Activated B cell treated with CpG ODN at 0.5 μM for 24 hours (primary cell): ENCODE results near the gene TBC1D1. TPM values are rescaled to one million over a fixed set of nuclear protein-coding genes. Genes with fewer than 3 reads are reported as not detected.

Experiments used
- ATAC-seq: fragments of 200-7000 bp; cut with Tn5 transposase; one replicate; pipeline ENCODE4 v1.10.0; 2021; ENCODE audit warnings: low read depth, mild to moderate bottlenecking, moderate library complexity
- CTCF ChIA-PET: fragments of 350-600 bp; sonication (Branson Sonifier 250); formaldehyde crosslinking; loops from one replicate; lab custom pipeline; 2021; ENCODE audit warnings: antibody characterized with exemption; lab: Charles Lee
- POLR2A ChIA-PET: fragments of 350-600 bp; sonication (Branson Sonifier 250); formaldehyde crosslinking; loops from one replicate; lab custom pipeline; 2021; ENCODE audit warnings: antibody characterized with exemption; lab: Charles Lee
- DNase-seq: peaks from one replicate; pipeline ENCODE4 v3.0.0; 2022
- H3K27ac Mint-ChIP-seq: one replicate; pipeline ENCODE4 v1.8.0; 2020; ENCODE audit warnings: mixed read lengths
- H3K27me3 Mint-ChIP-seq: one replicate; pipeline ENCODE4 v1.8.0; 2021; ENCODE audit warnings: mixed read lengths
- H3K36me3 Mint-ChIP-seq: one replicate; pipeline ENCODE4 v1.8.0; 2021; ENCODE audit warnings: low read depth, mixed read lengths
- H3K4me1 Mint-ChIP-seq: one replicate; pipeline ENCODE4 v1.8.0; 2021; ENCODE audit warnings: mixed read lengths
- H3K4me3 Mint-ChIP-seq: one replicate; pipeline ENCODE4 v1.8.0; 2020; ENCODE audit warnings: mild to moderate bottlenecking, mixed read lengths
- H3K9me3 Mint-ChIP-seq: one replicate; pipeline ENCODE4 v1.8.0; 2020; ENCODE audit warnings: mixed read lengths
- intact Hi-C: fragments of 100-400 bp; cut with micrococcal nuclease; formaldehyde crosslinking; loops from one replicate; pipeline ENCODE4 v1.15.1; 2024
- total RNA-seq: library from RNA; stranded (reverse); gene quantifications from 2 replicates; pipeline ENCODE4 v1.2.3, GENCODE V29; 2022
- TF ChIP-seq, protein P1 (sequence below): fragments of 200-600 bp; IDR thresholded peaks from one replicate; pipeline ENCODE4 v1.8.0; 2022; ENCODE audit warnings: antibody characterized with exemption, mild to moderate bottlenecking

TBC1D1 gene
- total RNA-seq, 1 donor from 2014 or later, result 84.8 TPM

DNA sequence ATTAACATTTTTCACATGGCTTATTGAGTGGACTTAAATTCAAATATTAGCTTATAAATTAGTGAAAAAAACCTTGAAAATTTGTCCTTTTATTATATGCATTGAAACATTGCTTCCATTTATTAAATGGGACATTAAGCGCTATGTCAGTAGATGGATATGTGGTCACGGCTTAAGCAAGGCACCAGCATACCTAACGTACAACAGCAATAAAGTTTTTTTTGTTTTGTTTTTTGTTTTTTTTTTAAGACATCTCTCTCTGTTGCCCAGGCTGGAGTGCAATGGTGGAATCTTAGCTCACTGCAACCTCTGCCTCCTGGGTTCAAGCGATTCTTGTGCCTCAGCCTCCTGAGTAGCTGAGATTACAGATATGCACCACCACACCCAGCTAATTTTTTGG, 32.8 kb upstream of the TBC1D1 start:
- H3K27ac Mint-ChIP-seq, result no peak overlapping the region
- H3K36me3 Mint-ChIP-seq, result peaks cover 63% of the 10 kb centered on the region
- no peaks in the 10 kb centered on the region for H3K9me3 Mint-ChIP-seq
- intact Hi-C loops, result no loop called here
- ATAC-seq, result no peak
- no peak for DNase-seq
- no peak overlapping the region for H3K4me3 Mint-ChIP-seq
- H3K4me1 Mint-ChIP-seq, result no peaks in the 10 kb centered on the region
- TF ChIP-seq, protein P1, sequence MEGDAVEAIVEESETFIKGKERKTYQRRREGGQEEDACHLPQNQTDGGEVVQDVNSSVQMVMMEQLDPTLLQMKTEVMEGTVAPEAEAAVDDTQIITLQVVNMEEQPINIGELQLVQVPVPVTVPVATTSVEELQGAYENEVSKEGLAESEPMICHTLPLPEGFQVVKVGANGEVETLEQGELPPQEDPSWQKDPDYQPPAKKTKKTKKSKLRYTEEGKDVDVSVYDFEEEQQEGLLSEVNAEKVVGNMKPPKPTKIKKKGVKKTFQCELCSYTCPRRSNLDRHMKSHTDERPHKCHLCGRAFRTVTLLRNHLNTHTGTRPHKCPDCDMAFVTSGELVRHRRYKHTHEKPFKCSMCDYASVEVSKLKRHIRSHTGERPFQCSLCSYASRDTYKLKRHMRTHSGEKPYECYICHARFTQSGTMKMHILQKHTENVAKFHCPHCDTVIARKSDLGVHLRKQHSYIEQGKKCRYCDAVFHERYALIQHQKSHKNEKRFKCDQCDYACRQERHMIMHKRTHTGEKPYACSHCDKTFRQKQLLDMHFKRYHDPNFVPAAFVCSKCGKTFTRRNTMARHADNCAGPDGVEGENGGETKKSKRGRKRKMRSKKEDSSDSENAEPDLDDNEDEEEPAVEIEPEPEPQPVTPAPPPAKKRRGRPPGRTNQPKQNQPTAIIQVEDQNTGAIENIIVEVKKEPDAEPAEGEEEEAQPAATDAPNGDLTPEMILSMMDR, result no peak
- ChIA-PET CTCF (no interaction called here), POLR2A (no interaction called here)
- no peaks in the 10 kb centered on the region for H3K27me3 Mint-ChIP-seq

DNA sequence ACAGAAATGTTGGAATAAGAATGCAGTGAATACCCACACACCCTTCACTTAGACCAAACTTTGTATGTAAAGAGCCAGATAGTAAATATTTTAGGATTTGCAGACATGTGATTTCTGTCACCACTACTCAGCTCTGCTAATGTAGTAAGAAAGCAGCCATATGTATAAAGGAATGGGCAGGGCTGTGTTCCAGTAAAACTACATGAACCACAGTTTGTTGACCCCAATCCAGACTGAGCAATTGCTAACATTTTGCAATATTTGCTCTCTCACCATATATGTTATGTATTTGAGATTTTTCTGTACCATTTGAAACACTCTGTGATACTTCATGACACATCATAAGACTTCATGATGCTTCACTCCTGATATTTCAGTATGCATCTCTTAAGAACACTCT, 32.0 kb upstream of the TBC1D1 start:
- CTCF ChIA-PET, result no interaction called here
- POLR2A ChIA-PET, result no interaction called here
- Mint-ChIP-seq H3K36me3 (peaks cover 64% of the 10 kb centered on the region), H3K4me3 (no peak overlapping the region), H3K27me3 (no peaks in the 10 kb centered on the region), H3K9me3 (no peaks in the 10 kb centered on the region), H3K4me1 (no peaks in the 10 kb centered on the region), H3K27ac (no peak overlapping the region)
- TF ChIP-seq, protein P1, result no peak
- ATAC-seq (no peak), DNase-seq (no peak)
- intact Hi-C loops, result no loop called here

DNA sequence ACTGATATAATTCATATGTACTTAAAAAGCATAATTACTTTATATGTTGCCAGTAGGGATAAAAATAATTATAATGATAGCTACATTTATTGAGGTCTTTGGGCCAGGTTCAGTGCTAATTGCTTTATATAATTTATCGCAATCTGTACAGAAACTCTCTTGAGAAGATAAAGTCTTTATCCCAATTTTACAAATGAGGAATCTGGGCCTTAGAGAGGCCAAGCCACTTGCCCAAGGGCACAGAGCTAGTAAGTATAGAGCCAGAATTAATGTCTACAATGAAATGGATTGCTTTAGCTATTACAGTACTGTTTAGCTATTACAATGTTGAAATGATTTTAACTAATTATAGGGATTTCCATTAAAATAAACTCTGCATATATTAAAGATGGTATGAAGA, 30.6 kb upstream of the TBC1D1 start:
- H3K9me3 Mint-ChIP-seq, result no peaks in the 10 kb centered on the region
- TF ChIP-seq, protein P1, result no peak
- peaks cover 57% of the 10 kb centered on the region for H3K36me3 Mint-ChIP-seq
- H3K4me1 Mint-ChIP-seq, result peaks cover 11% of the 10 kb centered on the region
- ATAC-seq (no peak), DNase-seq (no peak)
- POLR2A ChIA-PET, result no interaction called here
- no peak overlapping the region for H3K4me3 Mint-ChIP-seq
- CTCF ChIA-PET, result no interaction called here
- H3K27ac Mint-ChIP-seq, result no peak overlapping the region
- intact Hi-C loops, result no loop called here
- H3K27me3 Mint-ChIP-seq, result no peaks in the 10 kb centered on the region

GRCh38 chr4:37862961-37863360, 27.9 kb upstream of the TBC1D1 start:
- Mint-ChIP-seq H3K4me1 (peaks cover 14% of the 10 kb centered on the region), H3K4me3 (no peak overlapping the region), H3K27ac (no peak overlapping the region), H3K27me3 (no peaks in the 10 kb centered on the region), H3K9me3 (no peaks in the 10 kb centered on the region), H3K36me3 (peaks cover 52% of the 10 kb centered on the region)
- ChIA-PET POLR2A (no interaction called here), CTCF (no interaction called here)
- DNase-seq (no peak), ATAC-seq (no peak)
- TF ChIP-seq, protein P1, result no peak
- intact Hi-C loops, result no loop called here

GRCh38 chr4:37864786-37865185, 26.1 kb upstream of the TBC1D1 start:
- Mint-ChIP-seq H3K4me3 (no peak overlapping the region), H3K4me1 (peaks cover 14% of the 10 kb centered on the region), H3K27me3 (no peaks in the 10 kb centered on the region), H3K27ac (no peak overlapping the region), H3K9me3 (no peaks in the 10 kb centered on the region), H3K36me3 (peaks cover 42% of the 10 kb centered on the region)
- DNase-seq (no peak), ATAC-seq (no peak)
- TF ChIP-seq, protein P1, result no peak
- ChIA-PET CTCF (no interaction called here), POLR2A (no interaction called here)
- intact Hi-C loops, result no loop called here
